ENCODE data around the gene TBC1D22A.
"Not testable (repeated sequence)": the region's sequence is repeated elsewhere in the genome, so short reads cannot be mapped to it uniquely, and the experiment has no call there.

TBC1D22A gene

DNA sequence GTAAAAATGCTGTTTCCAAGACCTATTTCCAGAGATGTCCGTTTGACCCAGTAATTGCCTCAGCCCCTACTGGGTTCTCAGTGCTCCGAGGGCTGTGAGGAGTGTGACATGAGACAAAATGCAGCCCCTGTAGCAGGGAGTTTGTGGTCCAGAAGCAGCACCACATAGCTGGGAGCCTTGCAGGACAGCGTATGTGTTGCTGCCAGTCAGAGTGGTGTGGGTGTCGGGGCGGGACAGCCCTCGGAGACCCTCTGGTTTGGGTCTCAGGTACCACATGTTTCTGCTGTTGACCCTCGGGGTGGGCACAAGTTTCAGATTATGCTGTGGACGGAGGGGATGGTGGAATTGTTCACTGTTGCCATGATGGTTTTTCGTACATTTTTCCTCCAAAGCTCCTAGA is 17.2 kb downstream of the TBC1D22A start:
- Histone ChIP-seq H3K9me3 (ENCODE audit: control insufficient read depth, low read length) (no peaks in the 10 kb centered on the region), H3K4me3 (ENCODE audit: insufficient read depth, low read depth, low read length, poor library complexity, severe bottlenecking) (no peak overlapping the region), H3K27ac (ENCODE audit: insufficient read depth, low read length, poor library complexity, severe bottlenecking) (no peak overlapping the region), H3K36me3 (ENCODE audit: control insufficient read depth, insufficient read depth, low read length) (no peaks in the 10 kb centered on the region), H3K27me3 (replicated peaks; ENCODE audit: control insufficient read depth, insufficient read depth, low read length, poor library complexity, severe bottlenecking) (no peaks in the 10 kb centered on the region), H3K4me1 (ENCODE audit: control insufficient read depth, insufficient read depth, low read length, poor library complexity, severe bottlenecking) (peaks cover 33% of the 10 kb centered on the region)
- no peak for DNase-seq

DNA sequence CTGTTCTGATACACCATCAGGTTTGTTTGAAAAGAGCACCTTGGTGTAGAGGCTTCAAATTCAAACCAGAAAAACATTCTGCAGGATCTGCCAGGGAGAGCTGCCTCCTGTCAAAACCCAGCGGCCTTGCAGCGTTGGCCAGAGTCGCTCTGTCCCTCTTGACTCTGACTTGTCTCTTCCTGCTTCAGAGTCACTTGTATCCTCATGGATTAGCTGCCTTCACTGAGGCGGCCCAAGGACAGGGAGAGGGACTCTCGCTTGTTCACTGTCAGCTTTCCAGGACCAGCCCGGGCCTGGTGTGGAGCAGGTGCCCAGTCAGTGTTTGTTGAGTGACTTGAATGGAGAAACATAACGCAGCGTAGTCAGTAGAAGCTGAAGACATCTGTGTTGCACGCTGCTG is 18.0 kb downstream of the TBC1D22A start:
- DNase-seq, result no peak
- no peak overlapping the region for H3K27ac ChIP-seq (ENCODE audit: insufficient read depth, low read length, poor library complexity, severe bottlenecking)
- H3K9me3 ChIP-seq (ENCODE audit: control insufficient read depth, low read length), result no peaks in the 10 kb centered on the region
- no peaks in the 10 kb centered on the region for H3K27me3 ChIP-seq (replicated peaks; ENCODE audit: control insufficient read depth, insufficient read depth, low read length, poor library complexity, severe bottlenecking)
- peaks cover 26% of the 10 kb centered on the region for H3K4me1 ChIP-seq (ENCODE audit: control insufficient read depth, insufficient read depth, low read length, poor library complexity, severe bottlenecking)
- H3K36me3 ChIP-seq (ENCODE audit: control insufficient read depth, insufficient read depth, low read length), result no peaks in the 10 kb centered on the region
- no peak overlapping the region for H3K4me3 ChIP-seq (ENCODE audit: insufficient read depth, low read depth, low read length, poor library complexity, severe bottlenecking)

DNA sequence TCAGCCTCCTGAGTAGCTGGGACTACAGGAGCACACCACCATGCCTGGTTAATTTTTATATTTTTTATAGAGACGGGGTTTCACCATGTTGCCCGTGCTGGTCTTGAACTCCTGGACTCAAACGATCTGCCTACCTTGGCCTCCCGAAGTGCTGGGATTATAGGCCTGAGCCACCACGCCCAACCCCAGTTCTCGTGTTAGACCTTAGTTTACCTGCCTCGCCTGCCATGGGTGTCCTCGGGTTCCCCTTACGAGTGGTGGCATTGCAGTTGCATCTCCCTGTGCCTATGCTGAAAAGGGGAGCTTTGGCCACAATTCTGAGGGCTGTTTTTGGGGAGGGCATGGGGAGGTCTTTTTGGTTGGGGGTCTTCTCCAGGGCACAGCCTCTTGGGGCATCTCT is 18.8 kb downstream of the TBC1D22A start:
- Histone ChIP-seq H3K27ac (ENCODE audit: insufficient read depth, low read length, poor library complexity, severe bottlenecking) (no peak overlapping the region), H3K4me3 (ENCODE audit: insufficient read depth, low read depth, low read length, poor library complexity, severe bottlenecking) (no peak overlapping the region), H3K36me3 (ENCODE audit: control insufficient read depth, insufficient read depth, low read length) (no peaks in the 10 kb centered on the region), H3K27me3 (replicated peaks; ENCODE audit: control insufficient read depth, insufficient read depth, low read length, poor library complexity, severe bottlenecking) (no peaks in the 10 kb centered on the region), H3K9me3 (ENCODE audit: control insufficient read depth, low read length) (no peaks in the 10 kb centered on the region), H3K4me1 (ENCODE audit: control insufficient read depth, insufficient read depth, low read length, poor library complexity, severe bottlenecking) (peaks cover 18% of the 10 kb centered on the region)
- DNase-seq, result no peak

DNA sequence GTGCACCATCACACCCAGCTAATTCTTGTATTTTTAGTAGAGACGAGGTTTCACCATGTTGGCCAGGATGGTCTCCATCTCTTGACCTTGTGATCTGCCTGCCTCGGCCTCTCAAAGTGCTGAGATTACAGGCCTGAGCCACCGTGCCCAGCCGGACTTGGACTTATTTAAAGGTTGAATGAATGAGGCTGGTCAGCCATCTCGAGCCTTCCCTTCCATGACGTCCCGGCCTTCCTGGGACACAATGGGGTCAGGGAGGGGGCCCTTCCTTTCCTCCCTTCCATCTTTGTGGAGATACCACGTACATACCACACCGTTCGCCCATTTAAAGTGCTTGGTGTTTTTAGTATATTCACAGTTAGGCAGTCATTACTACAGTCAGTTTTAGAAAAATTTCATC is 19.8 kb downstream of the TBC1D22A start:
- not testable (repeated sequence) for H3K4me1 ChIP-seq (ENCODE audit: control insufficient read depth, insufficient read depth, low read length, poor library complexity, severe bottlenecking); H3K27ac ChIP-seq (ENCODE audit: insufficient read depth, low read length, poor library complexity, severe bottlenecking); H3K4me3 ChIP-seq (ENCODE audit: insufficient read depth, low read depth, low read length, poor library complexity, severe bottlenecking); H3K27me3 ChIP-seq (replicated peaks; ENCODE audit: control insufficient read depth, insufficient read depth, low read length, poor library complexity, severe bottlenecking); H3K36me3 ChIP-seq (ENCODE audit: control insufficient read depth, insufficient read depth, low read length); DNase-seq; H3K9me3 ChIP-seq (ENCODE audit: control insufficient read depth, low read length)

DNA sequence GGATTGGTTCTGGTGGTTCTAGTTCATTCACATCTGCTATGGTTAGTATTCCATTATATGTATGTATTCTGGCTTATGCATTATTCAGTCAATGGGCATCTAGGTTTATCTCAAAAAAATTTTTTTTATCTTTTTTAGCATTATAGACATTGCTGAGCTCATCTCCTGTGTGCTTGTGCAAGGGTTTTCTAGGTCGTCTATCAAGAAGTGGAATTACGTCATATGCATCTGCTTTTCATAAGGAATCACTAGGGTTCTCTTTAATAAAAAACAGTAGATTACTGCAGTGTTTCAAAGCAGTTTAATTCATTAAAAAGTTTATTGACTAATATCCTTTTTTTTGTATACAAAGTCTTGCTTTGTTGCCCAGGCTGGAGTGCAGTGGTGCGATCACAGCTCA is 21.3 kb downstream of the TBC1D22A start:
- Histone ChIP-seq H3K36me3 (ENCODE audit: control insufficient read depth, insufficient read depth, low read length) (no peaks in the 10 kb centered on the region), H3K27me3 (replicated peaks; ENCODE audit: control insufficient read depth, insufficient read depth, low read length, poor library complexity, severe bottlenecking) (no peaks in the 10 kb centered on the region), H3K27ac (ENCODE audit: insufficient read depth, low read length, poor library complexity, severe bottlenecking) (no peak overlapping the region), H3K9me3 (ENCODE audit: control insufficient read depth, low read length) (no peaks in the 10 kb centered on the region), H3K4me3 (ENCODE audit: insufficient read depth, low read depth, low read length, poor library complexity, severe bottlenecking) (no peak overlapping the region), H3K4me1 (ENCODE audit: control insufficient read depth, insufficient read depth, low read length, poor library complexity, severe bottlenecking) (peaks cover 7% of the 10 kb centered on the region)
- DNase-seq, result no peak

DNA sequence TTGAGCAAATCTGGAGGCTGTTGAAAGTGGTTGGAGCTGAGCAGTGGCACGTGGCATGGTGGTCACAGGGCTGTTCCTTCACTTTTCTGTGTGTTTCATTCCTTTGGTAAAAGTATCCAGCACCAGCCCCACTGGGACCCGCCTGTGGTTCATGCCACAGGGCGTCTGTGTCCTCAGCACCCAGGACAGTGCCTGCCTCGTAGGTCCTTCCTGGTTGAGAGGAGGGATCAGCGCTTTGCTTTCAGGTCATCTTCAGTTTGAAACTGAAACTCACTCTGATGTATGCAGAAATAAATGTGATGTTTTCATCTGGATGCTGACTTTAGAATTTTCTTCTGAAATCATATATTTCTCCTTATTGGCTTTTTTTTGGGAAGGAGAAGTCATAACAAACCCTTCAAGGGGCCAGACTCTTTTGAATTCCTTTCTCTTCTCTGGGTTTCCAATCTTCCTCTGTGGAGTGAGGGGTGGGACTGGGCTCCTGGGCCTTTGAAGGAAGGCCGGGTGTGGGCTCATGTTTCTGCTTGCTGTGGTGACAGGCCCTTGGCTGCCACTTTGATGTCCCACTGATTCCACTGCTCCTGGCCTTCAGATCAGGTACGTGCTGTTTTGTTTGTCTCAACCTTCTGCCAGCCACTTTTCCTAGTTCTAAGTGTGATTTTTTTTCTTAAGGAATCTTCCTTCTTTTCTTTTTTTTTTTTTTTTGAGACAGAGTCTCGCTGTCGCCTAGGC is 26.2 kb downstream of the TBC1D22A start:
- Histone ChIP-seq H3K9me3 (ENCODE audit: control insufficient read depth, low read length) (no peaks in the 10 kb centered on the region), H3K4me1 (ENCODE audit: control insufficient read depth, insufficient read depth, low read length, poor library complexity, severe bottlenecking) (peaks cover 38% of the 10 kb centered on the region), H3K36me3 (ENCODE audit: control insufficient read depth, insufficient read depth, low read length) (no peaks in the 10 kb centered on the region), H3K4me3 (ENCODE audit: insufficient read depth, low read depth, low read length, poor library complexity, severe bottlenecking) (no peak overlapping the region), H3K27me3 (replicated peaks; ENCODE audit: control insufficient read depth, insufficient read depth, low read length, poor library complexity, severe bottlenecking) (no peaks in the 10 kb centered on the region), H3K27ac (ENCODE audit: insufficient read depth, low read length, poor library complexity, severe bottlenecking) (peak overlapping the region; percentile 33)
- no peak for DNase-seq

DNA sequence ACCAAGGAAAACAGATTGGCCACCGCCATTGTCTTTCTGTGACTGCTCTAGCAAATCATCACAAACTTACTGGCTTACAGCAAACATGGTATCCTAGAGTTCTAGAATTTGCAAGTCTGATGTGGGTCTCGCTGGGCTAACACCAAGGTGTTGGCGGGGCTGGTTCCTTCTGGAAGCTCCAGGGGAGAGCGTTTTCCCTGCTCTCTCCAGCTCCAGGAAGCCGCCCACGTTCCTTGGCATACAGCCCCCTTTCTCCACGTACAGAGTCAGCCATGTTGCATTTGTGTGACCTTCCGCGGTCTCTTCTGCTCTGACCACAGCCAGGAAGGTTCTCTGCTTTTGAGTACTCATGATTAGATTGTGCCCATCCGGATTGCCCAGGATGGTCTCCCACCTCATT is 27.5 kb downstream of the TBC1D22A start:
- DNase-seq, result no peak
- peaks cover 38% of the 10 kb centered on the region for H3K4me1 ChIP-seq (ENCODE audit: control insufficient read depth, insufficient read depth, low read length, poor library complexity, severe bottlenecking)
- H3K9me3 ChIP-seq (ENCODE audit: control insufficient read depth, low read length), result no peaks in the 10 kb centered on the region
- no peaks in the 10 kb centered on the region for H3K27me3 ChIP-seq (replicated peaks; ENCODE audit: control insufficient read depth, insufficient read depth, low read length, poor library complexity, severe bottlenecking)
- peaks cover 11% of the 10 kb centered on the region for H3K36me3 ChIP-seq (ENCODE audit: control insufficient read depth, insufficient read depth, low read length)
- peak overlapping the region; percentile 97 for H3K27ac ChIP-seq (ENCODE audit: insufficient read depth, low read length, poor library complexity, severe bottlenecking)
- H3K4me3 ChIP-seq (ENCODE audit: insufficient read depth, low read depth, low read length, poor library complexity, severe bottlenecking), result no peak overlapping the region

DNA sequence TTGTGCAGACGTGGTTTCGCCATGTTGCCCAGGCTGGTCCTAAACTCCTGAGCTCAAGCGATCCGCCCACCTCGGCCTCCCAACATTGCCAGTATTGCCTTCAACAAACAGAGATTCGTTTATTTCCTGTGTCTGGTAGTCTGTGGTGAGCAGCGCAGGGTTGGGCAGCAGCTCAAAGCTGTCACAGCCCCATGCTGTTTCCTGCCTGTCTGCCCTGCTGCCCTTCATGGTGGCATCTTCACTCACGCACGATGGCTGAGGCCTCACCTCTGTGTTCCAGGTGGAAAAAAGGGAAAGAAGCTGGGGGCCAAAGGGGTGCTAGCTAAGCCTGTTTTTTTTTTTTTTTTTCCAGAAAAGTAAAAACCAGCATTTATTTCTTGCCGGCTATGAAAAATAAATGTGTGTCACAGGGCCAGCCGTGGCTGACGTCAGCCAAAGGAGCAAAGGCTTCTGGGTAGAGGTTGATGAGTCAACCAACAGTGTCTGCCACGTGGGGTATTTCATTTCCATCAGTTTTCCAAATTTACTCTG is 28.8 kb downstream of the TBC1D22A start:
- peaks cover 38% of the 10 kb centered on the region for H3K4me1 ChIP-seq (ENCODE audit: control insufficient read depth, insufficient read depth, low read length, poor library complexity, severe bottlenecking)
- no peaks in the 10 kb centered on the region for H3K9me3 ChIP-seq (ENCODE audit: control insufficient read depth, low read length)
- H3K36me3 ChIP-seq (ENCODE audit: control insufficient read depth, insufficient read depth, low read length), result peaks cover 23% of the 10 kb centered on the region
- no peaks in the 10 kb centered on the region for H3K27me3 ChIP-seq (replicated peaks; ENCODE audit: control insufficient read depth, insufficient read depth, low read length, poor library complexity, severe bottlenecking)
- DNase-seq, result peak; percentile 80 to 88 (median 82)
- H3K27ac ChIP-seq (ENCODE audit: insufficient read depth, low read length, poor library complexity, severe bottlenecking), result peak overlapping the region; percentile 97
- peak overlapping the region; percentile 7 for H3K4me3 ChIP-seq (ENCODE audit: insufficient read depth, low read depth, low read length, poor library complexity, severe bottlenecking)

DNA sequence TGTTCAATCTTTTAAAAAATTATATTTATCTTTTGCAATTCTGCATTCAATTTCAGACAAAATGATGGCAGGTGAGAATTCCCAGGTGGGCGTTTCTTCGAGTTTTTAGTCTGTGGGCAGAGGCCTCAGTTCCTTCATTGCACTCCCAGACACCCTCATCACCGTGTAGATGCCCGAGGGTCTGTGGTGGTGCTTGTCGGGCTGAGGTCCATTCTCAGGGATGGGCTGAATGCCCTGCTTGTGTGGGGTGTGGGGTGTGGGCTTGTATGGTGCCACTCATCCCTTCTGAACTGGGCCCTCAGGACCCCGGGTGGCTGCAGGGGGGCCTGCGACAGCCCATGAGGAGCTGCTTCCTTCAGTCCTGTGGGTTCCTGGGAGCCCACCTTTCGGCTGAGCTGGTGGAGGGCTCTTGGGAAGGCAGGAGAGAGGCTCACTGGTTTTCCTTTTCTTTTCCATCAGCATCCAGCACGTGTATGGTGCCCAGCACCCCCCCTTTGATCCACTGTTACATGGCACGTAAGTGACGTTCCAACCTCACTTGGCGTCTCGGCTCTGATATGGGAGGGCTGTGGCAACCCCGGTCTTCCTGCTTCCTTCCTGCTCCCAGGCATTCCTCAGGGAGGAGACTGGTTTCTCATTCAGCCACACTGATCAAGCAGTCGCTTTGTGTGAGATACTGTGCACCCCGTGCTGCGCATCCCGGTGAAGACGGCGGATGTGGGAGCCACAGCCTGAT is 29.8 kb downstream of the TBC1D22A start:
- no peak for DNase-seq
- Histone ChIP-seq H3K27me3 (replicated peaks; ENCODE audit: control insufficient read depth, insufficient read depth, low read length, poor library complexity, severe bottlenecking) (no peaks in the 10 kb centered on the region), H3K36me3 (ENCODE audit: control insufficient read depth, insufficient read depth, low read length) (peaks cover 27% of the 10 kb centered on the region), H3K9me3 (ENCODE audit: control insufficient read depth, low read length) (no peaks in the 10 kb centered on the region), H3K4me3 (ENCODE audit: insufficient read depth, low read depth, low read length, poor library complexity, severe bottlenecking) (no peak overlapping the region), H3K27ac (ENCODE audit: insufficient read depth, low read length, poor library complexity, severe bottlenecking) (peak overlapping the region; percentile 97), H3K4me1 (ENCODE audit: control insufficient read depth, insufficient read depth, low read length, poor library complexity, severe bottlenecking) (peaks cover 38% of the 10 kb centered on the region)

DNA sequence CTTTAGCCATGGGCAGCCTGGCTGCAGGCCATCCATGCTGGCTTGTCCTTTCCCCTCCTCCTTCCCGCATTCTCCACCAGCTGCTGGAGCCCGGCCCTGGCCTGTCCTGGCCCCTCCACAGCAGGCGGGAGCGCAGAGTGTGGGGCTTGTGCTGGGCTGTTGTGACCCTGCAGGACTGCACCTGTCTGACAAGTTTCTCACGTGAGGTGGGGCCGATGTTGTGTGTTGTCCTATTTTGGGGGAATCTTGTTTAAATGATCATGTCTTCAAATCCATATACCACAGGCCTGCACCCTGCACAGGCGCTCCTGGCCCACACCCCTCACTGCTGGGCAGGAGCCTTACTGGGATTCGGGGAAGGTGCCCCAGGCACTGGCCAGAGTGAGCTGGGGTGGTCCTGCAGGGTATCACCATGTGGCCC is 30.4 kb downstream of the TBC1D22A start:
- no peak for DNase-seq
- Histone ChIP-seq H3K27me3 (replicated peaks; ENCODE audit: control insufficient read depth, insufficient read depth, low read length, poor library complexity, severe bottlenecking) (no peaks in the 10 kb centered on the region), H3K4me1 (ENCODE audit: control insufficient read depth, insufficient read depth, low read length, poor library complexity, severe bottlenecking) (peaks cover 38% of the 10 kb centered on the region), H3K9me3 (ENCODE audit: control insufficient read depth, low read length) (no peaks in the 10 kb centered on the region), H3K27ac (ENCODE audit: insufficient read depth, low read length, poor library complexity, severe bottlenecking) (peak overlapping the region; percentile 97), H3K36me3 (ENCODE audit: control insufficient read depth, insufficient read depth, low read length) (peaks cover 34% of the 10 kb centered on the region), H3K4me3 (ENCODE audit: insufficient read depth, low read depth, low read length, poor library complexity, severe bottlenecking) (no peak overlapping the region)

Data from effector memory CD4-positive, alpha-beta T cell (primary cell).